ENCODE data around the gene ACOT7.
A peak's percentile ranks its signal among the peaks of the same experiment; 100 is the strongest.

The ACOT7 gene

GRCh38 chr1:6237093-6237492, 156.5 kb downstream of the ACOT7 start:
- H3K36me3 ChIP-seq (ENCODE audit: insufficient read depth, low read length), result peaks cover 6% of the 10 kb centered on the region; the same call in 1 of the 2 replicates
- peaks cover 35% of the 10 kb centered on the region for H3K79me2 ChIP-seq (ENCODE audit: insufficient read depth, low read length)
- H4K20me1 ChIP-seq (ENCODE audit: insufficient read depth, low read length, poor library complexity, severe bottlenecking), result peaks cover 12% of the 10 kb centered on the region
- no peak overlapping the region for H3K4me2 ChIP-seq (ENCODE audit: low read depth, low read length, poor library complexity, severe bottlenecking)
- no peaks in the 10 kb centered on the region for H3K9me2 ChIP-seq (replicated peaks; ENCODE audit: low read depth, low read length)
- TF ChIP-seq EZH2phosphoT487 (IDR thresholded peaks at IDR 0.05; ENCODE audit: borderline replicate concordance), result no peak
- TF ChIP-seq CTCF (conservative IDR thresholded peaks at IDR 0.05; ENCODE audit: low read length), result no peak
- no peak overlapping the region for H3K4me3 ChIP-seq (ENCODE audit: low read length, poor library complexity, severe bottlenecking)
- no peak overlapping the region for H2AFZ ChIP-seq (ENCODE audit: low read length)
- H3K4me1 ChIP-seq (ENCODE audit: insufficient read depth, low read length, poor library complexity, severe bottlenecking), result peaks cover 21% of the 10 kb centered on the region
- no peak overlapping the region for H3K9ac ChIP-seq (ENCODE audit: low read depth, low read length, poor library complexity, severe bottlenecking)
- H3F3A ChIP-seq (ENCODE audit: low read depth), result no peaks in the 10 kb centered on the region
- H3K27me3 ChIP-seq (ENCODE audit: insufficient read depth, low read length, poor library complexity, severe bottlenecking), result no peaks in the 10 kb centered on the region
- no peaks in the 10 kb centered on the region for H3K9me3 ChIP-seq (ENCODE audit: insufficient read depth, low read depth, low read length)

GRCh38 chr1:6235296-6235677, 158.3 kb downstream of the ACOT7 start:
- Histone ChIP-seq H3K9me2 (replicated peaks; ENCODE audit: low read depth, low read length) (no peaks in the 10 kb centered on the region), H3K4me2 (ENCODE audit: low read depth, low read length, poor library complexity, severe bottlenecking) (peak overlapping the region; percentile 79), H3K79me2 (ENCODE audit: insufficient read depth, low read length) (peaks cover 50% of the 10 kb centered on the region), H3K9me3 (ENCODE audit: insufficient read depth, low read depth, low read length) (no peaks in the 10 kb centered on the region), H4K20me1 (ENCODE audit: insufficient read depth, low read length, poor library complexity, severe bottlenecking) (peaks cover 12% of the 10 kb centered on the region), H3K4me1 (ENCODE audit: insufficient read depth, low read length, poor library complexity, severe bottlenecking) (peaks cover 29% of the 10 kb centered on the region), H3K27me3 (ENCODE audit: insufficient read depth, low read length, poor library complexity, severe bottlenecking) (no peaks in the 10 kb centered on the region), H3F3A (ENCODE audit: low read depth) (no peaks in the 10 kb centered on the region), H3K4me3 (ENCODE audit: low read length, poor library complexity, severe bottlenecking) (peak overlapping the region; percentile 81), H2AFZ (ENCODE audit: low read length) (no peak overlapping the region), H3K9ac (ENCODE audit: low read depth, low read length, poor library complexity, severe bottlenecking) (peak overlapping the region; percentile 78), H3K36me3 (ENCODE audit: insufficient read depth, low read length) (peaks cover 15% of the 10 kb centered on the region; the same call in 1 of the 2 replicates)
- no peak for TF ChIP-seq CTCF (conservative IDR thresholded peaks at IDR 0.05; ENCODE audit: low read length)
- no peak for TF ChIP-seq EZH2phosphoT487 (IDR thresholded peaks at IDR 0.05; ENCODE audit: borderline replicate concordance)

GRCh38 chr1:6234502-6235295, 158.9 kb downstream of the ACOT7 start:
- Histone ChIP-seq H3K9me3 (ENCODE audit: insufficient read depth, low read depth, low read length) (no peaks in the 10 kb centered on the region), H4K20me1 (ENCODE audit: insufficient read depth, low read length, poor library complexity, severe bottlenecking) (peaks cover 12% of the 10 kb centered on the region), H3K4me1 (ENCODE audit: insufficient read depth, low read length, poor library complexity, severe bottlenecking) (peaks cover 29% of the 10 kb centered on the region), H3K79me2 (ENCODE audit: insufficient read depth, low read length) (peaks cover 54% of the 10 kb centered on the region), H3K9ac (ENCODE audit: low read depth, low read length, poor library complexity, severe bottlenecking) (peak overlapping the region; percentile 78), H2AFZ (ENCODE audit: low read length) (no peak overlapping the region), H3K36me3 (ENCODE audit: insufficient read depth, low read length) (peaks cover 20% of the 10 kb centered on the region; the same call in 1 of the 2 replicates), H3K27me3 (ENCODE audit: insufficient read depth, low read length, poor library complexity, severe bottlenecking) (no peaks in the 10 kb centered on the region), H3K9me2 (replicated peaks; ENCODE audit: low read depth, low read length) (no peaks in the 10 kb centered on the region), H3K4me2 (ENCODE audit: low read depth, low read length, poor library complexity, severe bottlenecking) (peak overlapping the region; percentile 79), H3K4me3 (ENCODE audit: low read length, poor library complexity, severe bottlenecking) (peak overlapping the region; percentile 81), H3F3A (ENCODE audit: low read depth) (no peaks in the 10 kb centered on the region)
- no peak for TF ChIP-seq CTCF (conservative IDR thresholded peaks at IDR 0.05; ENCODE audit: low read length)
- no peak for TF ChIP-seq EZH2phosphoT487 (IDR thresholded peaks at IDR 0.05; ENCODE audit: borderline replicate concordance)

Measured in Loucy (cell line).